Activated CD8-positive, alpha-beta T cell treated with anti-CD3 and anti-CD28 coated beads for 36 hours (primary cell): ENCODE results near the gene RFC5. TPM values are rescaled to one million over a fixed set of nuclear protein-coding genes. Genes with fewer than 3 reads are reported as not detected.

Experiments
- ATAC-seq: fragments of 200-7000 bp; cut with Tn5 transposase; one replicate; pipeline ENCODE4 v1.10.0; 2021; ENCODE audit warnings: mild to moderate bottlenecking, moderate library complexity
- CTCF ChIA-PET: fragments of 350-600 bp; sonication (Branson Sonifier 250); formaldehyde crosslinking; loops from one replicate; lab custom pipeline; 2021; ENCODE audit warnings: antibody characterized with exemption; lab: Charles Lee
- POLR2A ChIA-PET: fragments of 350-600 bp; sonication (Branson Sonifier 250); formaldehyde crosslinking; loops from one replicate; lab custom pipeline; 2021; ENCODE audit warnings: antibody characterized with exemption; lab: Charles Lee
- DNase-seq: peaks from one replicate; pipeline ENCODE4 v3.0.0-alpha.2; 2020
- H3K27ac Mint-ChIP-seq: one replicate; pipeline ENCODE4 v1.8.0; 2021; ENCODE audit warnings: mild to moderate bottlenecking, mixed read lengths
- H3K27me3 Mint-ChIP-seq: one replicate; pipeline ENCODE4 v1.8.0; 2021; ENCODE audit warnings: mixed read lengths
- H3K36me3 Mint-ChIP-seq: one replicate; pipeline ENCODE4 v1.8.0; 2021; ENCODE audit warnings: low read depth, mixed read lengths
- H3K4me1 Mint-ChIP-seq: one replicate; pipeline ENCODE4 v1.8.0; 2021; ENCODE audit warnings: low read depth, mixed read lengths
- H3K4me3 Mint-ChIP-seq: one replicate; pipeline ENCODE4 v1.8.0; 2021; ENCODE audit warnings: mild to moderate bottlenecking, moderate library complexity, mixed read lengths
- H3K9me3 Mint-ChIP-seq: one replicate; pipeline ENCODE4 v1.8.0; 2021; ENCODE audit warnings: mixed read lengths
- CTCF ChIP-seq: fragments of 200-600 bp; IDR thresholded peaks from one replicate; pipeline ENCODE4 v1.8.0; 2022; ENCODE audit warnings: antibody characterized with exemption, mild to moderate bottlenecking
- intact Hi-C: fragments of 100-400 bp; cut with micrococcal nuclease; formaldehyde crosslinking; loops from one replicate; pipeline ENCODE4 v1.10.0; 2022
- total RNA-seq, 2 experiments: library from RNA; stranded (reverse); gene quantifications; one replicate each; pipeline ENCODE4 v1.2.3, GENCODE V29; 2021

The RFC5 gene
- total RNA-seq, 2 experiments from 2014 or later: 59.8 to 65.6 TPM

- CTCF ChIA-PET: interaction anchor here (0.6 to 1.0 kb wide), 3 partner anchors 10 to 53 kb away, joined by 3 to 4 read pairs (median 3); no protein-coding TSS in a partner anchor
- TF ChIP-seq CTCF: no peak
- POLR2A ChIA-PET: interaction anchor here (0.6 to 2.3 kb wide), 8 partner anchors 10 to 316 kb away, joined by 3 to 16 read pairs (median 5); partner anchors contain the start of genes PEBP1 and SUDS3
- peak overlapping the region; percentile 77 for H3K4me3 Mint-ChIP-seq
- H3K27me3 Mint-ChIP-seq: no peaks in the 10 kb centered on the region
- no peaks in the 10 kb centered on the region for H3K9me3 Mint-ChIP-seq
- ATAC-seq (peak; percentile 28), DNase-seq (peak; percentile 44)
- H3K27ac Mint-ChIP-seq: peak overlapping the region; percentile 84
- intact Hi-C loops: no loop called here
- peaks cover 51% of the 10 kb centered on the region for H3K4me1 Mint-ChIP-seq
- no peaks in the 10 kb centered on the region for H3K36me3 Mint-ChIP-seq
Measured at GRCh38 chr12:118060301-118061010, 44.0 kb downstream of the RFC5 start.

DNA sequence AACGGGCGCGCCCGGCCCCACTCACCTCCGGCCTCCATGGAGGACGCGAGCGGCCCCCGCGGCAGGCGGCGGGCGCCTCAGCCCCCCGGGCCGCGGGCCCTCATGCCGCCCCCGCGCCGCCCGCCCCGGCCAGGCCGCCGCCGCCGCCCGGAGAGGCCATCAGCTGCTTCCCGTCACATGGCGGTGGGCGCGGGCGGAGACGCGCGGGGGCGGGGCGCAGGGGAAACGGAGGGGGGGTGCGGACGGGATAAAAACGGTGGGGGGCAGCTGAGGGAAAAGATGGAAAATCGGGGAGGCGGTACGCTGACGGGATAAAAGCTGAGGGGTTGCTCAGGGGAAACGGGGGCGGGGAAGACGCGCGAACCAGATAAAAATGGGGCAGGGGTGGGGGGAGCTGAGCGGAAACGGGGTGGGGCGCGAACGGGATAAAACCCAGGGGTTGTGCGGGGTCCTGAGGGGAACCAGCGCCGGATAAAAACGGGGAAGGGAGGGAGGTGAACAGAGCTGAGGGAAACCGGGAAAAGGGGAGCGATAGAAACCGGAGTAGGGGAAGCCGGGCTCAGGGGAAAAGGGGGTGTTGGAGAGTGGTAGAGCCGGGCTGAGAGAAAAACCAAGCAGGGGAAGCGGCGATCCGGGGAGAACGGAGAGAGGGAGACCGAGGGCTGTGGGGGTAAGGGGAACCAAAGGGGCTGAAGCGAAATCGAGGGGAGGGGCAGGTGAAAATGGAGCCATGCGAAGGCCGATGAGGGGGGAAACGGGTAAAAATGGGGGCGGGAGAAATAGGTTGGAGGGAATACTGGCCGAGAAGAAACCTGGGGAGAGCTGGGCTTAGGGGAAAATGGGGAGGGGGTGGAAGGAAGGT lies 44.7 kb downstream of the RFC5 start, which contains the start of gene WSB2:
Gene WSB2 (minus strand): TSS at position 169 of the 862 bp plus-strand sequence. CDS start 131 bp downstream, at position 38.
- DNase-seq (peak; percentile 63), ATAC-seq (peak; percentile 31)
- peak within 1 kb of the TSS; percentile 96 for H3K27ac Mint-ChIP-seq

DNA sequence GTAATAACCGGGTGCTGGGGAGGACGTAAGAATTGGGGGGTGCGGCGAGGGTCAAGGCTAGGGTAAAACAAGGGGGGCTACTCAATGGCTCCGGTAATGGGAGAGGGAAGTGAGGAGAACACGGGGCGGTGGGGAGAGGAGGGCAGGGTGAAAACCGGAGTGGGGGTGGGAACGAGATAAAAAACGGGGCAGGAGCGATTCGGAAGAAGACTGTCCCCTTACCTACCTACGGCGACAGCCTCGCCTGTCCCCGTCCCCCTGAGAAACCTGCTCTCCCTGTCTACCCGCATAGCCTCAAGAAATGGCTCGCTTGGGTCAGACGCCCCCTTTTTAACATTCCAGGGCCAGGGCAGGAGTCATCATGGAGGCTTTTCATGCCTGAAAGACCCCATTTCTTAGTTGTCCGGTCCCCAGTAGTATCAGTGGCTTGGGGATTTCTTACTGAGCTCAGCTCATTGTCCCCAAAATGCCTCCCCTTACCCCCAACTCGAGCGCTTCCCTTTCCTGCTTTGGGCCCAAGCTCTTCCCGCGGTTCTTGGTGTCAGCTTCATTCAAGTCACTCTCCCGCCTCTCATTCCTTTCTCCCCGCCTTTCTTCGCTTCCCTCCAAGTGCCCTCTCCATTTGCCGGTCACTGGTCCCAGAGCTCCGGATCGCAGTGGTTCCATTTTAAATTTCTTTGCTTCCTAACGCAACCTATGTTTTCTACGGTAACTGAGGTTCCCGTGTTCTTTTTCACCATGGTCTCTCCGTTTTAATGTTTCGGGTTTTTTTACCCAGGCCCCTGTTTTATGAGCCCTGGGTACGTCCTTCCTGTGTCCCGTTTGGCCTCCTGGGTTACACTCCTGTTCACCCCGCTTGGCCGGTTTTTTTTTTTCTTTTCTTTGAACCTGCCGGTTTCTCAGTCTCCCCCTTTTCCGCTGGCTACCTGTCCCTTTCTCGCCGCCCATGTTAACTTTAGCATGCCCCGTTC lies 45.7 kb downstream of the RFC5 start:
- ATAC-seq (no peak), DNase-seq (peak; percentile 30)
- peaks cover 48% of the 10 kb centered on the region for H3K4me1 Mint-ChIP-seq
- TF ChIP-seq CTCF: no peak
- H3K27ac Mint-ChIP-seq: peak overlapping the region; percentile 96
- peaks cover 6% of the 10 kb centered on the region for H3K27me3 Mint-ChIP-seq
- H3K36me3 Mint-ChIP-seq: no peaks in the 10 kb centered on the region
- ChIA-PET CTCF (interaction anchor here (0.6 to 1.0 kb wide), 3 partner anchors 17 to 207 kb away, joined by 3 to 4 read pairs (median 3); no protein-coding TSS in a partner anchor), POLR2A (interaction anchor here (0.6 to 2.3 kb wide), 8 partner anchors 9 to 314 kb away, joined by 3 to 16 read pairs (median 6); partner anchors contain the start of genes PEBP1, RFC5 and SUDS3)
- intact Hi-C loops: no loop called here
- H3K9me3 Mint-ChIP-seq: no peaks in the 10 kb centered on the region
- H3K4me3 Mint-ChIP-seq: peak overlapping the region; percentile 85

More for the DNA sequence above, 44.7 kb downstream of the RFC5 start, which contains the start of gene WSB2:
- Mint-ChIP-seq H3K27me3 (no peaks in the 10 kb centered on the region), H3K9me3 (no peaks in the 10 kb centered on the region), H3K36me3 (no peaks in the 10 kb centered on the region), H3K4me1 (peaks cover 49% of the 10 kb centered on the region), H3K4me3 (peak within 1 kb of the TSS; percentile 85)
- ChIA-PET CTCF (interaction anchor here (0.6 to 1.0 kb wide), 3 partner anchors 11 to 53 kb away, joined by 3 to 4 read pairs (median 3); no protein-coding TSS in a partner anchor), POLR2A (interaction anchor here (0.6 to 2.3 kb wide), 10 partner anchors 8 to 315 kb away, joined by 3 to 16 read pairs (median 5); partner anchors contain the start of genes PEBP1, RFC5 and SUDS3)
- intact Hi-C loops: no loop called here
- TF ChIP-seq CTCF: no peak

DNA sequence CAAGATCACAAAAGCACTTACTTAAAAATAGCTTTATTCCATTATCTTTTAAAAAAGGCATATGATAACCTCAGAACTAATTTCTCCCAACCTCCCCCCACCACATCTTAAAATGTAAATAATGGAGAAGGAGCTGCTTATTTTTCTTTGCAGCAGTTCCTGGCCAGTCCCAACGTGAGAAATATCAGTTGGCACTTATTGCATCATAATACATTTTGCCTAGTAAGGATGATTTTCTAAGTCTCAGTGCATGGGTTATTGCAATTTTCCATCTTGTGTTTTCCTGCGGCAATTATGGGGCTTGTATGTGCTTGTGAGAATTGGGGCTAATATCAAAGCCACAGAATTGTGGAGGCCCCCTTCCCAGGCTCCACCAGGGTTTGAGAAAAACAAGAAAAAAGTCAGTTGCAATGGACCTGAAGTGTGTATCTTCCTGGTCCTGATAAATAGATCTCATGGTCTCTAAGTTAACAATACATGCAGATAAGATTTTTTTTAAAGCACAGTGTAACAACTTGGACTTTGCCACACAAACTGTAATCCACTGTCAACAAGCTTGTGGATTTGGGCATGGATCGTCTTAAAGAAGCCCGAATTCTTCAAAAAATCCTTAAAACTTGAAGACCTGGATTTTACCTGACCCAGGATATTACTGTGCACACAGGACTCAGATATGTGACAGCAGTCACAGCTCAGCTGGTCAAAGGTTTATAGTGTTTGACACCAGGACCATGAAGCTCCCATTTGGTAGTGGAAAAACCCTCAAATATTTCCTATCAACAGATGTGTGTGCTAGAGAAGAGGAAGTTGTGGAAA lies 47.3 kb downstream of the RFC5 start:
- ChIA-PET CTCF (interaction anchor here (0.8 to 3.4 kb wide), 15 partner anchors 8 to 312 kb away, joined by 3 to 35 read pairs (median 5); partner anchors contain the start of gene PEBP1), POLR2A (interaction anchor here (1.7 to 3.3 kb wide), 3 partner anchors 28 to 73 kb away, joined by 4 to 16 read pairs (median 7); partner anchors contain the start of genes PEBP1 and RFC5)
- H3K9me3 Mint-ChIP-seq: no peaks in the 10 kb centered on the region
- intact Hi-C loops: no loop called here
- TF ChIP-seq CTCF: no peak
- no peaks in the 10 kb centered on the region for H3K36me3 Mint-ChIP-seq
- no peak for ATAC-seq
- DNase-seq: no peak
- H3K4me3 Mint-ChIP-seq: peak overlapping the region; percentile 85
- H3K27ac Mint-ChIP-seq: no peak overlapping the region
- peaks cover 16% of the 10 kb centered on the region for H3K27me3 Mint-ChIP-seq
- H3K4me1 Mint-ChIP-seq: peaks cover 53% of the 10 kb centered on the region
